22Rv1 (cell line): ENCODE results near the gene TMEM232.

ENCODE experiments used
- CTCF ChIP-seq: fragments of 450-650 bp; IDR thresholded peaks from 2 replicates; pipeline ENCODE4 v1.5.1; 2017; ENCODE audit warnings: mild to moderate bottlenecking
- ZFX ChIP-seq: fragments of 450-650 bp; IDR thresholded peaks from 2 replicates; pipeline ENCODE4 v1.6.1; 2017; ENCODE audit warnings: antibody characterized with exemption, borderline replicate concordance

GRCh38 chr5:110738812-110739651 lies 12.6 kb upstream of the TMEM232 start, which contains the start of gene SLC25A46:
- TF ChIP-seq CTCF (no peak), ZFX (no peak)
